IMR-90 (cell line): Measurements from ENCODE around the gene ANO4. TPM values are rescaled to one million over a fixed set of nuclear protein-coding genes. Genes with fewer than 3 reads are reported as not detected.

Experiments used
- ATAC-seq: fragments of 200-7000 bp; cut with Tn5 transposase; 2 replicates; pipeline ENCODE4 v1.9.1; 2020; ENCODE audit warnings: low read depth, mild to moderate bottlenecking, moderate library complexity
- BruUV-seq: library from RNA; stranded (reverse); fragments of 400-500 nt; replicated peaks from 2 replicates; lab custom pipeline; 2021; lab: Mats Ljungman, UMichigan
- CTCF ChIA-PET: fragments of 300-600 bp; formaldehyde crosslinking; extraction: SDS; loops from one replicate; lab custom pipeline; 2021; ENCODE audit warnings: antibody characterized with exemption; lab: Yijun Ruan, JAX
- POLR2A ChIA-PET: fragments of 300-600 bp; sonication (Branson Sonifier 250); formaldehyde crosslinking; loops from one replicate; lab custom pipeline; 2022; ENCODE audit warnings: antibody characterized with exemption; ENCODE audit not compliant: unreplicated experiment; lab: Charles Lee
- DNase-seq: peaks from one replicate; pipeline ENCODE4 v3.0.0; 2013
- H2AFZ ChIP-seq: replicated peaks from 2 replicates; pipeline ENCODE3; 2013; ENCODE audit warnings: low read length, mild to moderate bottlenecking; ENCODE audit not compliant: poor library complexity
- H2AK5ac ChIP-seq: 2 replicates; pipeline ENCODE4 v1.6.1; 2013; ENCODE audit warnings: low read depth, low read length, inconsistent platforms
- H2AK9ac ChIP-seq: replicated peaks from 2 replicates; pipeline ENCODE3; 2013; ENCODE audit warnings: mild to moderate bottlenecking, low read depth, low read length, moderate library complexity; ENCODE audit not compliant: poor library complexity
- H2BK120ac ChIP-seq: 2 replicates; pipeline ENCODE4 v1.6.1; 2013; ENCODE audit warnings: low read depth, low read length, inconsistent platforms
- H2BK15ac ChIP-seq: 3 replicates; pipeline ENCODE4 v1.6.1; 2013; ENCODE audit warnings: low read depth, low read length, inconsistent platforms
- H2BK20ac ChIP-seq: 2 replicates; pipeline ENCODE4 v1.6.1; 2013; ENCODE audit warnings: low read depth, mild to moderate bottlenecking, inconsistent platforms, low read length, moderate library complexity
- H2BK5ac ChIP-seq: 2 replicates; pipeline ENCODE4 v1.6.1; 2013; ENCODE audit warnings: mild to moderate bottlenecking, low read depth, low read length, inconsistent platforms; ENCODE audit not compliant: poor library complexity, severe bottlenecking
- H3K14ac ChIP-seq: replicated peaks from 2 replicates; pipeline ENCODE4 v1.6.1; 2013; ENCODE audit warnings: low read depth, low read length, inconsistent platforms
- H3K18ac ChIP-seq: 2 replicates; pipeline ENCODE4 v1.6.1; 2013; ENCODE audit warnings: low read depth, low read length, control low read depth
- H3K23ac ChIP-seq: 2 replicates; pipeline ENCODE4 v1.6.1; 2013; ENCODE audit warnings: low read depth, low read length, inconsistent platforms
- H3K27ac ChIP-seq: 2 replicates; pipeline ENCODE4 v1.5.1; 2013; ENCODE audit warnings: mild to moderate bottlenecking, control low read depth, low read length; ENCODE audit not compliant: insufficient read depth
- H3K27me3 ChIP-seq: 2 replicates; pipeline ENCODE4 v1.6.1; 2013; ENCODE audit warnings: low read length; ENCODE audit not compliant: control insufficient read depth, insufficient read depth
- H3K36me3 ChIP-seq: 2 replicates; pipeline ENCODE4 v1.6.1; 2013; ENCODE audit warnings: low read length, mixed read lengths; ENCODE audit not compliant: control insufficient read depth, insufficient read depth
- H3K4ac ChIP-seq: 2 replicates; pipeline ENCODE4 v1.6.1; 2013; ENCODE audit warnings: low read depth, low read length, inconsistent platforms
- H3K4me1 ChIP-seq: 2 replicates; pipeline ENCODE4 v1.6.1; 2013; ENCODE audit warnings: low read length, mixed read lengths; ENCODE audit not compliant: control insufficient read depth, insufficient read depth
- H3K4me2 ChIP-seq: 2 replicates; pipeline ENCODE4 v1.6.1; 2013; ENCODE audit warnings: low read depth, mild to moderate bottlenecking, control low read depth, low read length, moderate library complexity
- H3K4me3 ChIP-seq: 2 replicates; pipeline ENCODE4 v1.5.1; 2013; ENCODE audit warnings: low read depth, mild to moderate bottlenecking, control low read depth, low read length, moderate library complexity; ENCODE audit not compliant: insufficient read depth
- H3K56ac ChIP-seq: 2 replicates; pipeline ENCODE4 v1.6.1; 2013; ENCODE audit warnings: low read length, inconsistent platforms; ENCODE audit not compliant: insufficient read depth; ENCODE audit errors: extremely low read depth
- H3K79me1 ChIP-seq, 2 experiments: 2 replicates each; pipeline ENCODE4 v1.6.1; 2013; ENCODE audit warnings: low read length in 2 of 2, inconsistent platforms in 1 of 2, low read depth in 1 of 2
- H3K9ac ChIP-seq: 2 replicates; pipeline ENCODE4 v1.6.1; 2013; ENCODE audit warnings: low read depth, low read length, control low read depth
- H3K9me1 ChIP-seq: 2 replicates; pipeline ENCODE4 v1.6.1; 2013; ENCODE audit warnings: low read length, inconsistent platforms; ENCODE audit not compliant: insufficient read depth
- H3K9me3 ChIP-seq: 2 replicates; pipeline ENCODE4 v1.6.1; 2013; ENCODE audit warnings: low read length; ENCODE audit not compliant: control insufficient read depth, insufficient read depth
- H4K20me1 ChIP-seq: 2 replicates; pipeline ENCODE4 v1.6.1; 2013; ENCODE audit warnings: low read length, inconsistent platforms; ENCODE audit not compliant: insufficient read depth
- H4K5ac ChIP-seq: 2 replicates; pipeline ENCODE4 v1.6.1; 2013; ENCODE audit warnings: mild to moderate bottlenecking, low read depth, low read length, control low read depth
- H4K8ac ChIP-seq, 2 experiments: 2 replicates each; pipeline ENCODE4 v1.6.1; 2013; ENCODE audit warnings: low read depth in 2 of 2, low read length in 2 of 2, control low read depth in 1 of 2, inconsistent platforms in 1 of 2
- H4K91ac ChIP-seq: 2 replicates; pipeline ENCODE4 v1.6.1; 2013; ENCODE audit warnings: low read depth, low read length, inconsistent platforms; ENCODE audit not compliant: insufficient read depth
- BHLHE40 ChIP-seq: fragments of 150-350 bp; IDR thresholded peaks from 2 replicates; pipeline ENCODE4 v1.6.1; 2016; ENCODE audit warnings: mild to moderate bottlenecking, low read depth, low read length
- CHD1 ChIP-seq: IDR thresholded peaks from 2 replicates; pipeline ENCODE4 v1.6.1; 2012; ENCODE audit warnings: low read depth, low read length, improper control_type of control experiment
- MAZ ChIP-seq: IDR thresholded peaks from 2 replicates; pipeline ENCODE4 v1.6.1; 2012; ENCODE audit warnings: low read depth, mild to moderate bottlenecking, low read length, improper control_type of control experiment, moderate library complexity, borderline replicate concordance
- NFE2L2 ChIP-seq: fragments of 150-350 bp; IDR thresholded peaks from 2 replicates; pipeline ENCODE4 v1.6.1; 2016; ENCODE audit warnings: low read depth, mild to moderate bottlenecking, low read length
- POLR2A ChIP-seq: IDR thresholded peaks from 2 replicates; pipeline ENCODE4 v1.6.1; 2012; ENCODE audit warnings: mild to moderate bottlenecking, low read depth, low read length
- RCOR1 ChIP-seq: IDR thresholded peaks from 2 replicates; pipeline ENCODE4 v1.6.1; 2012; ENCODE audit warnings: mild to moderate bottlenecking, low read length, improper control_type of control experiment; ENCODE audit not compliant: insufficient replicate concordance
- USF2 ChIP-seq: fragments of 150-350 bp; IDR thresholded peaks from 2 replicates; pipeline ENCODE4 v1.6.1; 2017; ENCODE audit warnings: mild to moderate bottlenecking, antibody characterized with exemption, low read length, low read depth
- dilution Hi-C: fragments of 300-500 bp; cut with HindIII; formaldehyde crosslinking; loops from one replicate; pipeline ENCODE4 v1.14.3; 2018; ENCODE audit warnings: low sequenced_read_pairs; ENCODE audit not compliant: unreplicated experiment
- in situ Hi-C: fragments of 300-500 bp; cut with MboI; formaldehyde crosslinking; loops from 3 replicates; pipeline ENCODE4 v1.14.3; 2019; ENCODE audit warnings: low sequenced_read_pairs, inconsistent platforms, mixed read lengths
- intact Hi-C: fragments of 100-400 bp; cut with micrococcal nuclease; formaldehyde crosslinking; loops from 2 replicates; pipeline ENCODE4 v1.10.0; 2022
- polyA plus RNA-seq, 3 experiments: library from polyadenylated mRNA; depleted of rRNA; stranded (reverse); fragments of >200 nt; gene quantifications; 2 replicates each; pipeline ENCODE4 v1.2.3, GENCODE V29; 2012; ENCODE audit warnings: low replicate concordance in 1 of 3
- total RNA-seq: library from RNA; depleted of rRNA; stranded (reverse); fragments of >200 nt; gene quantifications from 2 replicates; pipeline ENCODE4 v1.2.3, GENCODE V29; 2012

Gene ANO4
- total and polyA plus RNA-seq, 2 of the 4 experiments (the other 2 are of a cell fraction), result 4.7 to 10.2 TPM

GRCh38 chr12:101051151-101051550 lies 256.6 kb downstream of the ANO4 start:
- Histone ChIP-seq H3K4me1 (peaks cover 4% of the 10 kb centered on the region), H3K18ac (no peak overlapping the region), H2AK5ac (no peak overlapping the region), H3K9ac (no peak overlapping the region), H4K8ac (no peak overlapping the region), H4K20me1 (no peaks in the 10 kb centered on the region), H2BK15ac (no peak overlapping the region), H3K36me3 (peaks cover 2% of the 10 kb centered on the region), H3K23ac (no peak overlapping the region), H3K4me2 (no peak overlapping the region), H3K4me3 (no peak overlapping the region), H3K4ac (no peak overlapping the region), H2BK120ac (no peak overlapping the region), H3K27ac (no peak overlapping the region), H3K27me3 (no peaks in the 10 kb centered on the region), H3K9me3 (no peaks in the 10 kb centered on the region), H3K14ac (no peak overlapping the region), H2BK5ac (no peak overlapping the region), H3K9me1 (peaks cover 3% of the 10 kb centered on the region), H4K5ac (no peak overlapping the region), H3K56ac (no peak overlapping the region), H2AFZ (no peak overlapping the region), H2BK20ac (no peak overlapping the region), H4K91ac (no peak overlapping the region), H3K79me1 (no peaks in the 10 kb centered on the region), H2AK9ac (no peak overlapping the region)
- intact Hi-C loops (no loop called here), in situ Hi-C loops (no loop called here), dilution Hi-C loops (no loop called here)
- ATAC-seq (no peak), DNase-seq (no peak)
- BruUV-seq, result no TSS peak
- ChIA-PET CTCF (no interaction called here), POLR2A (interaction anchor here (0.6 kb wide), 1 partner anchor 247 kb away, joined by 3 read pairs; no protein-coding TSS in a partner anchor)
- no peak for TF ChIP-seq POLR2A
- TF ChIP-seq BHLHE40, result no peak
- TF ChIP-seq USF2, result no peak
- TF ChIP-seq MAZ, result no peak
- TF ChIP-seq CHD1, result no peak
- TF ChIP-seq NFE2L2, result no peak
- TF ChIP-seq RCOR1, result no peak
